A549 (cell line): ENCODE measurements around the gene SRI. TPM values are rescaled to one million over a fixed set of nuclear protein-coding genes. Genes with fewer than 3 reads are reported as not detected.

ENCODE experiments used
- ATAC-seq, 2 experiments: fragments of 200-7000 bp in 1 of 2; fragments of >200 bp in 1 of 2; cut with Nextera tagmentation in 1 of 2; cut with Tn5 transposase in 1 of 2; 3 replicates each; pipeline versions ENCODE4 v1.8.0 to v1.9.1; 2018 to 2020; ENCODE audit warnings: mild to moderate bottlenecking in 1 of 2, moderate library complexity in 1 of 2
- CTCF ChIA-PET: fragments of 300-600 bp; sonication (Branson Sonifier 250); formaldehyde crosslinking; extraction: SDS; loops from one replicate; lab custom pipeline; 2021; ENCODE audit warnings: antibody characterized with exemption, inconsistent platforms; lab: Yijun Ruan, JAX
- POLR2A ChIA-PET: fragments of 350-600 bp; formaldehyde crosslinking; extraction: SDS; loops from one replicate; lab custom pipeline; 2021; ENCODE audit warnings: antibody characterized with exemption, inconsistent platforms; lab: Yijun Ruan, JAX
- DNase-seq, 2 experiments: peaks; one replicate each; pipeline versions ENCODE4 v3.0.0 to v3.0.0-alpha.2; 2011 to 2016; ENCODE audit warnings: low read depth in 1 of 2, low spot score in 1 of 2
- FAIRE-seq: peaks from 2 replicates; lab custom pipeline; 2011; peaks lifted over from hg19 to GRCh38; lab: Jason Lieb, UNC
- H3K27ac ChIP-seq, 2 experiments: fragments of >200 bp; sonication (Bioruptor Twin); formaldehyde crosslinking; 3 replicates each; pipeline ENCODE4 v1.5.1; 2016 to 2017
- H3K4me1 ChIP-seq: fragments of >200 bp; sonication (Bioruptor Twin); formaldehyde crosslinking; 3 replicates; pipeline ENCODE4 v1.6.1; 2016
- H3K4me2 ChIP-seq: fragments of >200 bp; sonication (Bioruptor Twin); formaldehyde crosslinking; 3 replicates; pipeline ENCODE4 v1.6.1; 2016
- H3K4me3 ChIP-seq: fragments of >200 bp; sonication (Bioruptor Twin); formaldehyde crosslinking; 3 replicates; pipeline ENCODE4 v1.5.1; 2016
- H3K9me3 ChIP-seq: fragments of >200 bp; sonication (Bioruptor Twin); formaldehyde crosslinking; 3 replicates; pipeline ENCODE4 v1.6.1; 2016
- CHD2 ChIP-seq: fragments of 150-350 bp; IDR thresholded peaks from 2 replicates; pipeline ENCODE4 v1.6.1; 2014; ENCODE audit warnings: low read length; ENCODE audit not compliant: partially characterized antibody
- CHD4 ChIP-seq: fragments of 200-600 bp; sonication (generic); IDR thresholded peaks from 2 replicates; pipeline ENCODE4 v1.6.1; 2016; ENCODE audit warnings: antibody characterized with exemption, mild to moderate bottlenecking, borderline replicate concordance
- EHF ChIP-seq: fragments of 250-450 bp; sonication (Bioruptor Pico); IDR thresholded peaks from 2 replicates; pipeline ENCODE4 v1.5.0; 2020; ENCODE audit warnings: mild to moderate bottlenecking
- EHMT2 ChIP-seq: fragments of 200-600 bp; sonication (generic); IDR thresholded peaks from 2 replicates; pipeline ENCODE4 v1.6.1; 2016; ENCODE audit warnings: antibody characterized with exemption, low read depth, mild to moderate bottlenecking, moderate library complexity
- EP300 ChIP-seq, 2 experiments: fragments of >200 bp; sonication (Bioruptor Twin); formaldehyde crosslinking; IDR thresholded peaks; 2 replicates in 1 of 2; 3 replicates in 1 of 2; pipeline ENCODE4 v1.6.1; 2016 to 2017
- FOSL2 ChIP-seq, 2 experiments: fragments of 450-650 bp in 1 of 2; fragments of >200 bp in 1 of 2; sonication (Bioruptor Twin) in 1 of 2; formaldehyde crosslinking; IDR thresholded peaks; 2 replicates each; pipeline versions ENCODE4 v1.5.0 to v1.6.1; 2016 to 2020; ENCODE audit warnings: mild to moderate bottlenecking in 1 of 2, moderate library complexity in 1 of 2
- GATA3 ChIP-seq: IDR thresholded peaks from 2 replicates; pipeline ENCODE4 v1.6.1; 2012; ENCODE audit warnings: borderline replicate concordance
- HOXB13 ChIP-seq: fragments of 250-450 bp; sonication (Bioruptor Pico); IDR thresholded peaks from 2 replicates; pipeline ENCODE4 v1.5.0; 2020; ENCODE audit warnings: low read depth, mild to moderate bottlenecking, moderate library complexity
- JUN ChIP-seq, 2 experiments: fragments of >200 bp; sonication (Bioruptor Twin); formaldehyde crosslinking; IDR thresholded peaks; 2 replicates in 1 of 2; 3 replicates in 1 of 2; pipeline ENCODE4 v1.6.1; 2016 to 2017
- KDM1A ChIP-seq: fragments of 200-600 bp; sonication (generic); IDR thresholded peaks from 2 replicates; pipeline ENCODE4 v1.6.1; 2016; ENCODE audit warnings: low read depth, mild to moderate bottlenecking
- MAFK ChIP-seq: fragments of 450-650 bp; IDR thresholded peaks from 2 replicates; pipeline ENCODE4 v1.6.1; 2014; ENCODE audit not compliant: partially characterized antibody
- MAZ ChIP-seq: fragments of 150-350 bp; IDR thresholded peaks from 2 replicates; pipeline ENCODE4 v1.6.1; 2014; ENCODE audit warnings: antibody characterized with exemption, low read depth, low read length, borderline replicate concordance
- MYC ChIP-seq: IDR thresholded peaks from 2 replicates; pipeline ENCODE4 v1.6.1; 2012; ENCODE audit warnings: mild to moderate bottlenecking, inconsistent platforms, low read length, improper control_type of control experiment, borderline replicate concordance
- PHF8 ChIP-seq: fragments of 200-600 bp; sonication (generic); IDR thresholded peaks from 2 replicates; pipeline ENCODE4 v1.6.1; 2016; ENCODE audit warnings: low read depth, mild to moderate bottlenecking, antibody characterized with exemption, moderate library complexity, borderline replicate concordance
- POLR2A ChIP-seq: IDR thresholded peaks from 2 replicates; pipeline ENCODE4 v1.6.1; 2012; ENCODE audit warnings: mild to moderate bottlenecking, low read length
- RAD21 ChIP-seq, 2 experiments: fragments of >200 bp in 1 of 2; sonication (Bioruptor Twin) in 1 of 2; formaldehyde crosslinking in 1 of 2; IDR thresholded peaks in 1 of 2; conservative IDR thresholded peaks in 1 of 2; 2 replicates in 1 of 2; 3 replicates in 1 of 2; pipeline ENCODE4 v1.6.1; 2012 to 2018; ENCODE audit warnings: inconsistent platforms in 1 of 2
- RFX5 ChIP-seq: fragments of 450-650 bp; IDR thresholded peaks from 2 replicates; pipeline ENCODE4 v1.7.1; 2014; ENCODE audit warnings: antibody characterized with exemption, mild to moderate bottlenecking, moderate library complexity
- RNF2 ChIP-seq: fragments of 200-600 bp; sonication (generic); IDR thresholded peaks from 2 replicates; pipeline ENCODE4 v1.6.1; 2016; ENCODE audit warnings: low read depth, mild to moderate bottlenecking, antibody characterized with exemption, moderate library complexity, borderline replicate concordance
- SMC3 ChIP-seq: fragments of >200 bp; sonication (Bioruptor Twin); formaldehyde crosslinking; IDR thresholded peaks from 3 replicates; pipeline ENCODE4 v1.6.1; 2018; ENCODE audit warnings: inconsistent platforms
- TP53 ChIP-seq: fragments of 250-450 bp; sonication (Bioruptor Pico); IDR thresholded peaks from 2 replicates; pipeline ENCODE4 v1.5.0; 2021; ENCODE audit warnings: mild to moderate bottlenecking, moderate library complexity
- ZC3H11A ChIP-seq: fragments of 450-650 bp; IDR thresholded peaks from 2 replicates; pipeline ENCODE4 v1.6.1; 2014; ENCODE audit warnings: antibody characterized with exemption, mild to moderate bottlenecking
- ZFP36 ChIP-seq: fragments of 450-650 bp; IDR thresholded peaks from 2 replicates; pipeline ENCODE4 v1.6.1; 2014; ENCODE audit warnings: borderline replicate concordance; ENCODE audit not compliant: partially characterized antibody
- WGBS: methylation state at CpG from one replicate; pipeline ENCODE4 v1.1.6; 2017; ENCODE audit errors: missing lambda C conversion rate; 5-methylcytosine and 5-hydroxymethylcytosine counted together
- polyA minus RNA-seq: library from RNA; depleted of rRNA, polyadenylated mRNA; stranded (reverse); fragments of >200 nt; gene quantifications from 2 replicates; pipeline ENCODE4 v1.2.3, GENCODE V29; 2011; rRNA and poly(A)+ RNA removed
- polyA plus RNA-seq, 4 experiments: library from polyadenylated mRNA; depleted of rRNA in 3 of 4; stranded (reverse); fragments of >200 nt; fragmentation: RNase III in 1 of 4; extraction: RNeasy Plus Mini Kit Qiagen cat#74134 plus additional on column Dnase treatment in 1 of 4; gene quantifications; 2 replicates in 3 of 4; 3 replicates in 1 of 4; pipeline ENCODE4 v1.2.3, GENCODE V29; 2011 to 2017
- TF ChIP-seq, protein P1 (sequence below): fragments of >200 bp; sonication (Bioruptor Twin); formaldehyde crosslinking; IDR thresholded peaks from 3 replicates; pipeline ENCODE4 v1.5.1; 2016
- TF ChIP-seq, protein P2 (sequence below): fragments of 150-350 bp; IDR thresholded peaks from 2 replicates; pipeline ENCODE4 v1.6.1; 2014; ENCODE audit warnings: low read depth, mild to moderate bottlenecking, low read length
- TF ChIP-seq, protein P3 (sequence below): IDR thresholded peaks from 2 replicates; pipeline ENCODE4 v1.6.1; 2012
- TF ChIP-seq, protein P4 (sequence below): IDR thresholded peaks from 2 replicates; pipeline ENCODE4 v1.6.1; 2012; ENCODE audit warnings: low read depth, borderline replicate concordance
- TF ChIP-seq, protein P5 (sequence below): fragments of >200 bp; sonication (Bioruptor Twin); formaldehyde crosslinking; IDR thresholded peaks from 3 replicates; pipeline ENCODE4 v1.6.1; 2016
- TF ChIP-seq, protein P6 (sequence below): fragments of 250-450 bp; sonication (Bioruptor Pico); IDR thresholded peaks from 2 replicates; pipeline ENCODE4 v1.5.0; 2021; ENCODE audit warnings: mild to moderate bottlenecking, moderate library complexity, borderline replicate concordance

SRI gene, protein sequence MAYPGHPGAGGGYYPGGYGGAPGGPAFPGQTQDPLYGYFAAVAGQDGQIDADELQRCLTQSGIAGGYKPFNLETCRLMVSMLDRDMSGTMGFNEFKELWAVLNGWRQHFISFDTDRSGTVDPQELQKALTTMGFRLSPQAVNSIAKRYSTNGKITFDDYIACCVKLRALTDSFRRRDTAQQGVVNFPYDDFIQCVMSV
- 149 and 164 TPM in 2 replicates for polyA plus RNA-seq (2011; rRNA removed)
- 92.0 and 93.0 TPM in 2 replicates for polyA plus RNA-seq (2012; cell fraction: cytosol; rRNA removed)
- 27.9 and 49.7 TPM in 2 replicates for polyA plus RNA-seq (2012; cell fraction: nucleus; rRNA removed)
- polyA plus RNA-seq (2017; fragmentation: RNase III; extraction: RNeasy Plus Mini Kit Qiagen cat#74134 plus additional on column Dnase treatment), result 87.2 to 92.1 TPM (median 89.0 TPM) in 3 replicates
- polyA minus RNA-seq, result 49.1 and 55.7 TPM in 2 replicates

DNA sequence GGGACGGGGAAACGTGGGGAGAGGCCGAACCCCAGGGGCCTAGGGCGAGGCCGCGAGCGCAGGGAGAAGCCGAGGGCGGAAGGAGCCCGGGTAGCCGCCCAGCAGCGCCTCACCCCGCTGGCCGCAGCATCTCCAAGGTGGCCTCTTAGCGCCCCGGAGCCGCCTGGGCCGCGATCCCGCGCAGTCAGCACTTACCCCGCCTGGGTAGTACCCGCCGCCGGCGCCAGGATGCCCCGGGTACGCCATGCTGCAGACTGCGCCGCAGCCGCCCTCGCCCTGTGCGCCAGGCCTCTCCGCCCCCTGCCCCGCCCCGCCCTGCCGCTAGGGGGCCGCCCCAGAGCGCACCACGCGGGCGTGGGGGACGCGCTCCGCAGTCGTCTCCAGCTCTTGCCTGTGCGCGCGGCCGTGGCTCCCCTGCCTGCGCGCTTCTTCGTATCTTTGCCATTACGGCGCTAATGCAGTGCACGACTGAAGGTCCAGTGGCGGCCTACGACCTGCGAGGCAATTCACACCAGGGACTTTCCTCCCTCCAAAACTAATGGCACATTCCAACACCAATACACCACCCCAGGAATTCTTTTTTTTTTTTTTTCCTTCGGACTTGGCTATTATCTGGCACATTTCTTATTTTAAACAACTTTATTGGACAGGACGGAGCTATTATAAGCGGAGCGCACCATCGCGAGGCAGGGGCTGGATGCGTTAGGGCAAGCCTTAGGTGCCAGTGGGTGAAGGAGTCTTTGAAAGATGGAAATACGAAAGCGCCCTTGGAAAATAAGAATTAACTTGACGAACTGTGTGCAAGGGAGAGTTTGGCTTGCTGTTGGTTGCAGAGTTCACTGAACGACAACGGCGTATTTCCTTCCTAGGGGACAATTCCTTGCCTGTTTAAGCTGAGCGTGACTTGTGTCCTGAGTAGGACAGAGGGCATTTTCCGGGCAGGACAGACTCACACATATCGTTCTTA lies at the start of gene SRI:
Gene SRI, minus strand, starts transcription at position 258 of the 967 bp plus-strand sequence. Its CDS starts 12 bp downstream, at position 246.
- H3K4me2 ChIP-seq, result peak within 1 kb of the TSS; percentile 99
- POLR2A ChIA-PET, result interaction anchor here (0.6 to 1.0 kb wide), 3 partner anchors 11 to 1068 kb away, joined by 3 read pairs; partner anchors contain the start of gene DMTF1
- TF ChIP-seq HOXB13 (CRISPR knock-in tag), result no peak
- no peak for TF ChIP-seq EHMT2
- TF ChIP-seq EHF, result no peak
- TF ChIP-seq, protein P1, sequence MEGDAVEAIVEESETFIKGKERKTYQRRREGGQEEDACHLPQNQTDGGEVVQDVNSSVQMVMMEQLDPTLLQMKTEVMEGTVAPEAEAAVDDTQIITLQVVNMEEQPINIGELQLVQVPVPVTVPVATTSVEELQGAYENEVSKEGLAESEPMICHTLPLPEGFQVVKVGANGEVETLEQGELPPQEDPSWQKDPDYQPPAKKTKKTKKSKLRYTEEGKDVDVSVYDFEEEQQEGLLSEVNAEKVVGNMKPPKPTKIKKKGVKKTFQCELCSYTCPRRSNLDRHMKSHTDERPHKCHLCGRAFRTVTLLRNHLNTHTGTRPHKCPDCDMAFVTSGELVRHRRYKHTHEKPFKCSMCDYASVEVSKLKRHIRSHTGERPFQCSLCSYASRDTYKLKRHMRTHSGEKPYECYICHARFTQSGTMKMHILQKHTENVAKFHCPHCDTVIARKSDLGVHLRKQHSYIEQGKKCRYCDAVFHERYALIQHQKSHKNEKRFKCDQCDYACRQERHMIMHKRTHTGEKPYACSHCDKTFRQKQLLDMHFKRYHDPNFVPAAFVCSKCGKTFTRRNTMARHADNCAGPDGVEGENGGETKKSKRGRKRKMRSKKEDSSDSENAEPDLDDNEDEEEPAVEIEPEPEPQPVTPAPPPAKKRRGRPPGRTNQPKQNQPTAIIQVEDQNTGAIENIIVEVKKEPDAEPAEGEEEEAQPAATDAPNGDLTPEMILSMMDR, result peak; percentile 42; the same call in 2 of the 3 replicates
- no peak for TF ChIP-seq ZFP36
- TF ChIP-seq PHF8, result peak; percentile 62; the same call in 1 of the 2 replicates
- TF ChIP-seq, protein P2, sequence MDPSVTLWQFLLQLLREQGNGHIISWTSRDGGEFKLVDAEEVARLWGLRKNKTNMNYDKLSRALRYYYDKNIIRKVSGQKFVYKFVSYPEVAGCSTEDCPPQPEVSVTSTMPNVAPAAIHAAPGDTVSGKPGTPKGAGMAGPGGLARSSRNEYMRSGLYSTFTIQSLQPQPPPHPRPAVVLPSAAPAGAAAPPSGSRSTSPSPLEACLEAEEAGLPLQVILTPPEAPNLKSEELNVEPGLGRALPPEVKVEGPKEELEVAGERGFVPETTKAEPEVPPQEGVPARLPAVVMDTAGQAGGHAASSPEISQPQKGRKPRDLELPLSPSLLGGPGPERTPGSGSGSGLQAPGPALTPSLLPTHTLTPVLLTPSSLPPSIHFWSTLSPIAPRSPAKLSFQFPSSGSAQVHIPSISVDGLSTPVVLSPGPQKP, result no peak
- TF ChIP-seq, protein P3, sequence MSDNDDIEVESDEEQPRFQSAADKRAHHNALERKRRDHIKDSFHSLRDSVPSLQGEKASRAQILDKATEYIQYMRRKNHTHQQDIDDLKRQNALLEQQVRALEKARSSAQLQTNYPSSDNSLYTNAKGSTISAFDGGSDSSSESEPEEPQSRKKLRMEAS, result peak; percentile 86
- TF ChIP-seq ZC3H11A, result no peak
- TF ChIP-seq, protein P4, sequence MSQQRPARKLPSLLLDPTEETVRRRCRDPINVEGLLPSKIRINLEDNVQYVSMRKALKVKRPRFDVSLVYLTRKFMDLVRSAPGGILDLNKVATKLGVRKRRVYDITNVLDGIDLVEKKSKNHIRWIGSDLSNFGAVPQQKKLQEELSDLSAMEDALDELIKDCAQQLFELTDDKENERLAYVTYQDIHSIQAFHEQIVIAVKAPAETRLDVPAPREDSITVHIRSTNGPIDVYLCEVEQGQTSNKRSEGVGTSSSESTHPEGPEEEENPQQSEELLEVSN, result peak; percentile 78; the same call in 1 of the 2 replicates
- peak; percentile 86 for TF ChIP-seq GATA3
- TF ChIP-seq MAFK, result peak; percentile 99
- TF ChIP-seq TP53 (CRISPR knock-in tag), result no peak
- TF ChIP-seq RFX5, result no peak
- TF ChIP-seq RAD21 (conservative IDR thresholded peaks at IDR 0.05 in 1 of 2, IDR thresholded peaks at IDR 0.05 in 1 of 2), result peak in 1 of 2 experiments; percentile 46; a peak in 3 of 5 replicates
- TF ChIP-seq MAZ, result no peak
- TF ChIP-seq CHD2, result no peak
- TF ChIP-seq, protein P5, sequence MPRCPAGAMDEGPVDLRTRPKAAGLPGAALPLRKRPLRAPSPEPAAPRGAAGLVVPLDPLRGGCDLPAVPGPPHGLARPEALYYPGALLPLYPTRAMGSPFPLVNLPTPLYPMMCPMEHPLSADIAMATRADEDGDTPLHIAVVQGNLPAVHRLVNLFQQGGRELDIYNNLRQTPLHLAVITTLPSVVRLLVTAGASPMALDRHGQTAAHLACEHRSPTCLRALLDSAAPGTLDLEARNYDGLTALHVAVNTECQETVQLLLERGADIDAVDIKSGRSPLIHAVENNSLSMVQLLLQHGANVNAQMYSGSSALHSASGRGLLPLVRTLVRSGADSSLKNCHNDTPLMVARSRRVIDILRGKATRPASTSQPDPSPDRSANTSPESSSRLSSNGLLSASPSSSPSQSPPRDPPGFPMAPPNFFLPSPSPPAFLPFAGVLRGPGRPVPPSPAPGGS, result 0 out of 3 replicates have a peak, but pooled peaks have one; percentile 52
- no peak for TF ChIP-seq KDM1A
- TF ChIP-seq RNF2, result no peak
- TF ChIP-seq, protein P6, sequence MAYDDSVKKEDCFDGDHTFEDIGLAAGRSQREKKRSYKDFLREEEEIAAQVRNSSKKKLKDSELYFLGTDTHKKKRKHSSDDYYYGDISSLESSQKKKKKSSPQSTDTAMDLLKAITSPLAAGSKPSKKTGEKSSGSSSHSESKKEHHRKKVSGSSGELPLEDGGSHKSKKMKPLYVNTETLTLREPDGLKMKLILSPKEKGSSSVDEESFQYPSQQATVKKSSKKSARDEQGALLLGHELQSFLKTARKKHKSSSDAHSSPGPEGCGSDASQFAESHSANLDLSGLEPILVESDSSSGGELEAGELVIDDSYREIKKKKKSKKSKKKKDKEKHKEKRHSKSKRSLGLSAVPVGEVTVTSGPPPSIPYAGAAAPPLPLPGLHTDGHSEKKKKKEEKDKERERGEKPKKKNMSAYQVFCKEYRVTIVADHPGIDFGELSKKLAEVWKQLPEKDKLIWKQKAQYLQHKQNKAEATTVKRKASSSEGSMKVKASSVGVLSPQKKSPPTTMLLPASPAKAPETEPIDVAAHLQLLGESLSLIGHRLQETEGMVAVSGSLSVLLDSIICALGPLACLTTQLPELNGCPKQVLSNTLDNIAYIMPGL (CRISPR knock-in tag), result peak; percentile 68; the same call in 1 of the 2 replicates
- peak; percentile 54; the same call in 1 of the 2 replicates for TF ChIP-seq MYC
- no peak for TF ChIP-seq FOSL2 (IDR thresholded peaks at IDR 0.05)
- TF ChIP-seq FOSL2 (CRISPR knock-in tag; IDR thresholded peaks at IDR 0.05), result 0 out of 2 replicates have a peak, but pooled peaks have one; percentile 28
- TF ChIP-seq JUN (IDR thresholded peaks at IDR 0.05), result peak; percentile 42 to 88; a peak in 3 of 5 replicates
- TF ChIP-seq CHD4, result no peak
- peak; percentile 86 for TF ChIP-seq POLR2A
- TF ChIP-seq EP300 (IDR thresholded peaks at IDR 0.05), result no peak
- peak; percentile 18; the same call in 1 of the 3 replicates for TF ChIP-seq SMC3
- DNase-seq (peak; percentile 80 to 89), ATAC-seq (peak; percentile 97 to 99), FAIRE-seq (no peak)
- peaks cover 31% of the 10 kb centered on the region for H3K4me1 ChIP-seq
- CTCF ChIA-PET, result interaction anchor here (0.7 to 1.5 kb wide), 8 partner anchors 9 to 137 kb away, joined by 3 to 6 read pairs (median 4); no protein-coding TSS in a partner anchor
- 1% methylated on average over 25 of the region's 75 CpGs for WGBS
- no peaks in the 10 kb centered on the region for H3K9me3 ChIP-seq
- peak within 1 kb of the TSS; percentile 93 for H3K4me3 ChIP-seq
- peak within 1 kb of the TSS; percentile 94 to 96 for H3K27ac ChIP-seq
